HL-60 (cell line): ENCODE measurements around the gene GPR42.

Experiments
- GABPA ChIP-seq: IDR thresholded peaks from 2 replicates; pipeline ENCODE4 v1.6.1; 2012; ENCODE audit warnings: low read depth
- POLR2AphosphoS5 ChIP-seq: IDR thresholded peaks from 2 replicates; pipeline ENCODE4 v1.6.1; 2012; ENCODE audit warnings: low read depth
- SPI1 ChIP-seq: IDR thresholded peaks from 2 replicates; pipeline ENCODE4 v1.6.1; 2012; ENCODE audit warnings: low read depth, mild to moderate bottlenecking, borderline replicate concordance
- TF ChIP-seq, protein P1 (sequence below): IDR thresholded peaks from one replicate; pipeline ENCODE4 v1.5.1; 2011; ENCODE audit warnings: low read length, control low read depth, inconsistent platforms; ENCODE audit not compliant: insufficient read depth
- TF ChIP-seq, protein P2 (sequence below): IDR thresholded peaks from 2 replicates; pipeline ENCODE4 v1.6.1; 2012; ENCODE audit warnings: low read depth; ENCODE audit not compliant: insufficient replicate concordance

DNA sequence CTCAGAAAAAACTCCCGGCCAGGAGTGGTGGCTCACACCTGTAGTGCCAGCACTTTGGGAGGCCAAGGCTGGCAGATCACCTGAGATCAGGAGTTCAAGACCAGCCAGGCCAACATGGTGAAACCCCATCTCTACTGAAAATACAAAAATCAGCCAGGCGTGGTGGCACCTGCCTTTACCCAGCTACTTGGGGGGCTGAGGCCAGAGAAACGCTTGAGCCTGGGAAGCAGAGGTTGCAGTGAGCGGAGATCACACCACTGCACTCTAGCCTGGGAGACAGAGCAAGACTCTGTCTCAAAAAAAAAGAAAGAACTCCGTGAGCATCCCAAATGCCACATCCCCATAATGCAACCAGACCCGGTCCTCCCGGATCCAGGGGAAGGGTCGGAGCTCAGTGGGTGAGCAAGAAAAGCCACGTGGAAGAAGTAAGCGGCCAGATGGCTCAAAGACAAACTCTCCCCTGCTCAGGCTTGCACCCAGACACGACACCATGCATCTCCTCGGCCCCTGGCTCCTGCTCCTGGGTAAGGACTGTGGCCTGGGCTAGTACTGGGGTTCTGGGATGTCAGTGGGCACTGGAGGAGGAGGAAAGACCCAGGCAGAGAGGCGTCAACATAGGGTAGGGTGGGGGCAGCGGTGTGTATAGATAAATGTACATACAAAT is 39.2 kb upstream of the GPR42 start:
- TF ChIP-seq POLR2AphosphoS5 (no peak), GABPA (no peak), SPI1 (no peak)
- TF ChIP-seq, protein P1, sequence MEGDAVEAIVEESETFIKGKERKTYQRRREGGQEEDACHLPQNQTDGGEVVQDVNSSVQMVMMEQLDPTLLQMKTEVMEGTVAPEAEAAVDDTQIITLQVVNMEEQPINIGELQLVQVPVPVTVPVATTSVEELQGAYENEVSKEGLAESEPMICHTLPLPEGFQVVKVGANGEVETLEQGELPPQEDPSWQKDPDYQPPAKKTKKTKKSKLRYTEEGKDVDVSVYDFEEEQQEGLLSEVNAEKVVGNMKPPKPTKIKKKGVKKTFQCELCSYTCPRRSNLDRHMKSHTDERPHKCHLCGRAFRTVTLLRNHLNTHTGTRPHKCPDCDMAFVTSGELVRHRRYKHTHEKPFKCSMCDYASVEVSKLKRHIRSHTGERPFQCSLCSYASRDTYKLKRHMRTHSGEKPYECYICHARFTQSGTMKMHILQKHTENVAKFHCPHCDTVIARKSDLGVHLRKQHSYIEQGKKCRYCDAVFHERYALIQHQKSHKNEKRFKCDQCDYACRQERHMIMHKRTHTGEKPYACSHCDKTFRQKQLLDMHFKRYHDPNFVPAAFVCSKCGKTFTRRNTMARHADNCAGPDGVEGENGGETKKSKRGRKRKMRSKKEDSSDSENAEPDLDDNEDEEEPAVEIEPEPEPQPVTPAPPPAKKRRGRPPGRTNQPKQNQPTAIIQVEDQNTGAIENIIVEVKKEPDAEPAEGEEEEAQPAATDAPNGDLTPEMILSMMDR: no peak
- TF ChIP-seq, protein P2, sequence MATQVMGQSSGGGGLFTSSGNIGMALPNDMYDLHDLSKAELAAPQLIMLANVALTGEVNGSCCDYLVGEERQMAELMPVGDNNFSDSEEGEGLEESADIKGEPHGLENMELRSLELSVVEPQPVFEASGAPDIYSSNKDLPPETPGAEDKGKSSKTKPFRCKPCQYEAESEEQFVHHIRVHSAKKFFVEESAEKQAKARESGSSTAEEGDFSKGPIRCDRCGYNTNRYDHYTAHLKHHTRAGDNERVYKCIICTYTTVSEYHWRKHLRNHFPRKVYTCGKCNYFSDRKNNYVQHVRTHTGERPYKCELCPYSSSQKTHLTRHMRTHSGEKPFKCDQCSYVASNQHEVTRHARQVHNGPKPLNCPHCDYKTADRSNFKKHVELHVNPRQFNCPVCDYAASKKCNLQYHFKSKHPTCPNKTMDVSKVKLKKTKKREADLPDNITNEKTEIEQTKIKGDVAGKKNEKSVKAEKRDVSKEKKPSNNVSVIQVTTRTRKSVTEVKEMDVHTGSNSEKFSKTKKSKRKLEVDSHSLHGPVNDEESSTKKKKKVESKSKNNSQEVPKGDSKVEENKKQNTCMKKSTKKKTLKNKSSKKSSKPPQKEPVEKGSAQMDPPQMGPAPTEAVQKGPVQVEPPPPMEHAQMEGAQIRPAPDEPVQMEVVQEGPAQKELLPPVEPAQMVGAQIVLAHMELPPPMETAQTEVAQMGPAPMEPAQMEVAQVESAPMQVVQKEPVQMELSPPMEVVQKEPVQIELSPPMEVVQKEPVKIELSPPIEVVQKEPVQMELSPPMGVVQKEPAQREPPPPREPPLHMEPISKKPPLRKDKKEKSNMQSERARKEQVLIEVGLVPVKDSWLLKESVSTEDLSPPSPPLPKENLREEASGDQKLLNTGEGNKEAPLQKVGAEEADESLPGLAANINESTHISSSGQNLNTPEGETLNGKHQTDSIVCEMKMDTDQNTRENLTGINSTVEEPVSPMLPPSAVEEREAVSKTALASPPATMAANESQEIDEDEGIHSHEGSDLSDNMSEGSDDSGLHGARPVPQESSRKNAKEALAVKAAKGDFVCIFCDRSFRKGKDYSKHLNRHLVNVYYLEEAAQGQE: no peak
